NCI-H1436 (cell line): ENCODE data around the gene BLOC1S1.

Experiments
- DNase-seq: peaks from one replicate; lab custom pipeline; 2025; lab: John Stamatoyannopoulos, UW

The BLOC1S1 gene

DNA sequence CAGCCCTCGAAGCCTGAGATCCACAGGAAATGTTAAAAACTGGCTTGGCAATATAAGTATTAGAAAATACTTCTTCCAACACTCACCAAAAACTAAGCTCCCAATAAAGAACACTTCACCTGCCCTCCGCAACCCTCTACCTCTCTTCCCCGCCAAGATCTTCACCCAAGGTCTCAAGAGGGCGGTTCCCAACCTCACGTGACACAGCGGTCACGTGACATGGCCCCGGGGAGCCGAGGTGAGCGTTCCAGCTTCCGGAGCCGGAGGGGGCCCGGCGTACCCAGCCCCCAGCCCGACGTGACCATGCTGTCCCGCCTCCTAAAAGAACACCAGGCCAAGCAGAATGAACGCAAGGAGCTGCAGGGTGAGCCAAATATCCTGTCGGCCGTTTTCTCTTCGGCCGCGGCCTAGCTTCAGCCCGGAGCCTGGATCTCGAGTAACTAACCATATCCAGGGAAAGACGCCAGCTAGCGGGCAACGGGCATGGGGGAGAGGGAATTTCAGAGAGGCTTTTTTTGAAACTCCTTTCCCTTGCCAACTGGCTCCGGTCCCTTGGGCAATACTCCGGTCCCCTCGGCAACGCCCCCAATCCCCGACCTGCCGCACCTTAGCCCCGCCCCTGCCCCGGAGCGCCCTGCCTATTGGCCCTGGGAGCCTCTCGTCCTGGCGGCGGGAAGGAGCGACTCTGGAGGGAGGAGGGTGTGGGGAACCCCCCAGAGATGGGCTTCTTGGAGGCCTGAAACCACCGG is at the start of gene BLOC1S1:
Gene BLOC1S1 (plus strand): TSS at position 214 of the 749 bp plus-strand sequence. CDS start 6 bp downstream, at position 220.
- peak; percentile 91 for DNase-seq

DNA sequence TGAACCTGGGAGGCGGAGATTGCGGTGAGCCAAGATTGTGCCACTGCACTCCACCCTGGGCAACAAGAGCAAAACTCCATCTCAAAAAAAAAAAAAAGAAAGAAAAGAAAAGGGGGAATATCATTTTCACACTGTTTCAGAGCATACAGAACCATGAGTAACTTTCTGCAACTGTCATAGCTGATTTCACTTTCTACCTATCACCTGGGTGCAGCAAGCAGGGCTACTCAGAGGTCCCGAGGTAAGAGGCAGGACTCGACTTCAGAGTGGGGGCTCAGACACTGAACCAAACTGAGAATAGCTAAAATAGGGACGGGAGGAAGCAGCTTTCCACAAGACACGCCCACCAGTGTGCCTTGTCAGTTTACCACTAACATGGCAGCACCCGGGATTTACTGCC is 49.3 kb upstream of the BLOC1S1 start:
- no peak for DNase-seq

DNA sequence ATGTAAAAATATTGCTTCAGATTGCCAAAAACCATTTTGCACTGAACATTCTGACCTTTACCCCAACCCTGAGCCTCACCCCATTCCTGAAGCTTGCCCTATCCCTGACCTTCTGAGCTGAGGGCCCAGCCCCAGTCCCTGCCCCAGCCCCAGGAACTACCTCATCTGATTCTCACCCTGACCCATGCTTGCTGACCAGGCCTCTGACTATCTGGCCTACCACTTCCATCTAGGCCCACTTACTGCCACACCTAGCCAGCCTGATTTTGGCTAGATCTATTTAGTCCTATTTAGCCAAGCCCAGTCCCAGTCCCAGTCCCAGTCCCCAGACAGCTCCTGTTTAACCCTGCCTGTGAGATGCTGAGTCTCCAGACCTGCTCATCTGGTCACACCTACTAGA is 45.6 kb upstream of the BLOC1S1 start:
- DNase-seq, result no peak

DNA sequence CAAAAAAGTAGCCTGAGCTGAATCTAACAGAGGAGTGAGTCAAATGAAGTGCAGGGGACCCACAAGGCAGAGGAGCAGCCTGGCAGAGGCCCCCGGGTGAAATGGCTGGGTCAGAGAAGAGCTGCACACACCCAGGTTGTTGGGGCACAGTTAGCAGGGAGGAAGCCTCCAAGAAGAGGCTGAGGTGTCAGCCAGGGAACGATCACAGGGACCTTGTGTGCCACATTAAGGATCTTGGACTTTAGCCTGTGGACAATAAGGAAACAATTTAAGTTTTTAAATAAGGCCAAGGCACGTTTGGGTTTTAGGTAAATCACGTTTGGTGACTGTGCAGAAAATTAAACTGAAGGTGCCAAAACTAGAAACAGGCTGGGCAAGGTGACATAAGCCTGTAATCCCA is 44.1 kb upstream of the BLOC1S1 start:
- no peak for DNase-seq

DNA sequence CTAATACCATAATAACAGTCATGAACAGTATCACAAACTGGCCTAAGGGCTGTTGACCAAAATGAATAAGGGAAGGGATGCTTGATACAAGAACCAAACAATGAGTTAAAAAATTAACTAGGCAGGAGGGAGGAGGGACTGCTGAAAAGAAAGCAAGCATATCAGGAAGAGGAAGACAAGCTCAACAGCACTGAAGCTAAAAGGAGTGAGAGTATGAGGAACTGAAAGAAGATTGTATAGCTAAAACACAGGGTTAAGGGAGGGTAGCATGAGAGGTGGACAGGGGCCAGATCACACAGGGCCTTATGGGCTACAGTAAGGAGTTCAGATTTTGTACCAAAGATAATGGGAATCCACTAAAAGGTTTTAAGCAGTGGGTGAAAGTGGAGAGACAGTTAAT is 42.2 kb upstream of the BLOC1S1 start:
- no peak for DNase-seq

DNA sequence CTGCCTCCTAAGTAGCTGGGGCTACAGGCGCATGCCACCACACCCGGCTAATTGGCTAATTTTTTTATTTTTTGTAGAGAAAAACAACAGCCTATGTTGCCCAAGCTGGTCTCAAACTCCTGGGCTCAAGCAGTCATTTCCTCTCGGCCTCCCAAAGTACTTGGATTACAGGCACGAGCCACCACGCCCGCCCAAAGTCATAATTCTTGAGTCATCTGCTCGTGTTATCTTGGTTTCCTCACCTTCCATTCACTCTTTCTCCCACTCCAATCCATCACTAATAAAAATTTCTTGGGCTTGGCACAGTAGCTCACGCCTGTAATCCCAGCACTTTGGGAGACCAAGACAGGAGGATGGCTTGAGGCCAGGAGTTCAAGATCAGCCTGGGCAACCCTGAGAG is 40.2 kb upstream of the BLOC1S1 start:
- DNase-seq, result no peak

DNA sequence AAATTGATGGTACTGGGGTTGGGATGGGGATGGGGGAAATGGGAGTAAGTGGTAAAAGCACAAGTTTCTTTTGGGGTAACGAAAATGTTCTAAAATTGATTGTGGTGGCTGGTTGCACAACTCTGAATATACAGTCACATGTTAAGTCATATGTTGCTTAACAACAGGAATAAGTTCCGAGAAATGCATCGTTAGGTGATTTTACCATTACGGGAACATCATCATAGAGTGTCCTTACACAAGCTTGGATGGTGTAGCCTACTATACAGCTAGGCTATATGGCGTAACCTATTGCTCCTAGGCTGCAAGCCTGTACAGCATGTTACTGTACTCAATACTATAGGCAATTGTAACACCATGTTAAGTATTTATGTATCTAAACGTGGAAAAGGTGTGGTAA is 39.1 kb upstream of the BLOC1S1 start:
- DNase-seq, result no peak

DNA sequence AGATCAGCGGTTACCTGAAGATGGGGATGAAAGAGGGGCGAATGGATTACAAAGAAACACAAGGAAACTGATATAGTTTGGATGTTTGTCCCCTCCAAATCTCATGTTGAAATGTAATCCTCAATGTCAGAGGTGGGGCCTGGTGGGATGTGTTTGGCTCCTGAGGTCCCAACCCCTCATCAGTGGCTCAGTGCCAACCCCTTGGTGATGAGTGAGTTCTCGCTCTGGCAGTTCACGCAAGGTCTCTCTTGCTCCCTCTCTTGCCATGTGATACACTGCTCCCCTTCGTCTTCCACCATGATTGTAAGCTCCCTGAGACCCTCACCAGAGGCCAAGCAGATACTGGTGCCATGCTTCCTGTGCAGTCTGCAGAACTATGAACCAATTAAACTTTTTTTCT is 36.2 kb upstream of the BLOC1S1 start:
- no peak for DNase-seq

DNA sequence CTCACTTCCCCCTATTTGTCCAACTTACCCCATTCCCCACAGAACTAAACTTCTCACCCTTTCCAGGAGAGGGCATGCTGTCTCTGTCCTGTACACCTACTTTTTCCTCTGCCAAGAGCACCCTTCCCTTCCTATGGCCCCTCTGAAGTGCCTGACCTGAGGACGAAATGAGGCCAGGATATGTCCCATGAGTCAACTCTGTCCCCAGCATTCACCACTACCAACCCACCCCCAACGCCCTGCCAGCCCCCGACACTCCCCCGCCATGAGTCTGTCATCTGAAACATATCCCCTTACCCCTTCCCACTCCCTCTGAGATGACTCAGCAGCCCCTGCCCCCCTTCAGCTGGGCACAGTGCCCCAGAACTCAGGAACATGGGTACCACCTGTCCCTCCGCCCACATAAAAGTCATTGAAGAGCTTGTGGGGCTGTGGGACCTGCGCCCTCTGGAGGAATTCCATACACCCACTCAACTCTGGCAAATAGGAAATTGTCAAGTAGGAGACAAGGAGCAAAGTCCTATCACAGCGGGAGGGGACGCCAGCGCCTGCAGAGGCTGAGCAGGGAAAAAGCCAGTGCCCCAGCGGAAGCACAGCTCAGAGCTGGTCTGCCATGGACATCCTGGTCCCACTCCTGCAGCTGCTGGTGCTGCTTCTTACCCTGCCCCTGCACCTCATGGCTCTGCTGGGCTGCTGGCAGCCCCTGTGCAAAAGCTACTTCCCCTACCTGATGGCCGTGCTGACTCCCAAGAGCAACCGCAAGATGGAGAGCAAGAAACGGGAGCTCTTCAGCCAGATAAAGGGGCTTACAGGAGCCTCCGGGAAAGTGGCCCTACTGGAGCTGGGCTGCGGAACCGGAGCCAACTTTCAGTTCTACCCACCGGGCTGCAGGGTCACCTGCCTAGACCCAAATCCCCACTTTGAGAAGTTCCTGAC is 34.4 kb upstream of the BLOC1S1 start:
- no peak for DNase-seq

DNA sequence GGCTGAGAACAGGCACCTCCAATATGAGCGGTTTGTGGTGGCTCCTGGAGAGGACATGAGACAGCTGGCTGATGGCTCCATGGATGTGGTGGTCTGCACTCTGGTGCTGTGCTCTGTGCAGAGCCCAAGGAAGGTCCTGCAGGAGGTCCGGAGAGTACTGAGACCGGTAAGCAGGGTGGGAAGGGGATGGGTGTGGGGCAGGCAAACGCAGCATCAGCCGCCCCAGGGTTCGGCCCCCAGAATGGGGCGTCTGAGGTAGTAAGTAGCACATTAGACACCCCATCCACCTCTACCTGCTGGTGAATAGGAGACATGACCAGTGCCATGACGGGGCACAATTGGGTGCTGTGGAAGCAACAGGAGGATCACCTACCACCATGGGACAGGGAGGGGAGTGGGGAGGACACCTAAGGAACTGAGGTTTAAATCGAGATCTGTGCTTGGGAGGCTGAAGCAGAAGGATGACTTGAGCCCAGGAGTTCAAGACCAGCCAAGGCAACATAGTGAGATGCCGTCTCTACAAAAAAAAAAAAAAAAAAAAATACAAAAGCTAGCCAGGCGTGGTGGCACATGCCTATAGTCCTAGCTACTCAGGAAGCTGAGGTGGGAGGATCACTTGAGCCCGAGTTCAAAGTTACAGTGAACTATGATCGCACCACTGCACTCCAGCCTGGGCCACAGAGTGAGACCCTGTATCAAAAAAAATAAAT is 33.6 kb upstream of the BLOC1S1 start:
- DNase-seq, result no peak

DNA sequence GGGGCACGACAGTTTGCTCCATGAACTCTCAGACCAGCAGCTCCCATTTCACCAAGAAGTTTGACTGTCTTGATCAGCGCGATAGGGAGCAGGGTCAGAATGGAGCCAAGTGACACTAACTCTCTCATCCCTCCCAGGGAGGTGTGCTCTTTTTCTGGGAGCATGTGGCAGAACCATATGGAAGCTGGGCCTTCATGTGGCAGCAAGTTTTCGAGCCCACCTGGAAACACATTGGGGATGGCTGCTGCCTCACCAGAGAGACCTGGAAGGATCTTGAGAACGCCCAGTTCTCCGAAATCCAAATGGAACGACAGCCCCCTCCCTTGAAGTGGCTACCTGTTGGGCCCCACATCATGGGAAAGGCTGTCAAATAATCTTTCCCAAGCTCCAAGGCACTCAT is 32.2 kb upstream of the BLOC1S1 start:
- DNase-seq, result no peak

DNA sequence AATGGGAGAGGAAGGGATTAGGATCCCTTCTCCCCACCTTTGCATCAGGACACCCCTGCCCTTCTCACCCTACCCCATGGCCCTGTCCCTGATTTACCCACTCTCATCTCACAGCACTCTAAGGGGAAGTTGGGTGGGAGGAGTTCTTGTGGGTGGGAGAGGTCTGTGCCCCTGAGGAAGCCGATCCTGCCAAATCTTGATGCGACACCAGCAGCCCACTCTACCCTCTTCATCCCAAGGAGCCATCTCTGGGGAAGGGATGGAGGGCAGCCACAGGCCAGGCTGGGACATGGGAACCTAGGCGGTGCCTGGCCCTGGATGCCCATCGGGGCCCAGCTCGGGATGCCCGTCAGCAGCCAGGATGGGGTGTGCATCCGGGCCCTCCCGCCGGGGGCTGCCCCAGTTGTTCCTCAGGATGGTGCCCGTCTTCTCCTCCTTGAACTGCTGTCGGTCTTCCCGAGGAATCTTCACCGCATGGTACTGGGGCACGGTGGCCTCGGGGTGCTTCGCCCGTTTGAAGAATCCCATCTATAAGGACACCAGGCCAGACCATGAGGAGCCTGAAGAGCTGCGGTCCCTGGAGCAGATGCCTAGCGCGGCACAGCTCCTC is 31.0 kb upstream of the BLOC1S1 start:
- DNase-seq, result no peak

DNA sequence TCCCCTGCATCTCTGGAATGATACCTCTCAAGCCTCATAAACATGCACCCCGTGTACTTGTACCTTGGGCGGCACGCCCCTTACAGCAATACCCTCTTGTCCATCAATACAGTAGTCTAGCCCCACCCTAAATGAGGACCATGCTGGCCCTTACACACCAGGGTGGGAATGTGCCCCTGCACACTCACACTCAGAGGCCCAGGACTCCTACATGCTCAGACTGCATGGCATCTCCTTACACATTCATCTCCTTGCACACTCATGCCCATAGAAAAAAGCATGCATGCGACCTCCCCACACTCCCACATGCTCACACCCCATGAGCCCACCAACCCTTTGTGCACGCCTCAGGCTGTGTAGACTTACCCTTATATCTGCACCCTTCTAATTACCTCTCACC is 30.2 kb upstream of the BLOC1S1 start:
- no peak for DNase-seq

DNA sequence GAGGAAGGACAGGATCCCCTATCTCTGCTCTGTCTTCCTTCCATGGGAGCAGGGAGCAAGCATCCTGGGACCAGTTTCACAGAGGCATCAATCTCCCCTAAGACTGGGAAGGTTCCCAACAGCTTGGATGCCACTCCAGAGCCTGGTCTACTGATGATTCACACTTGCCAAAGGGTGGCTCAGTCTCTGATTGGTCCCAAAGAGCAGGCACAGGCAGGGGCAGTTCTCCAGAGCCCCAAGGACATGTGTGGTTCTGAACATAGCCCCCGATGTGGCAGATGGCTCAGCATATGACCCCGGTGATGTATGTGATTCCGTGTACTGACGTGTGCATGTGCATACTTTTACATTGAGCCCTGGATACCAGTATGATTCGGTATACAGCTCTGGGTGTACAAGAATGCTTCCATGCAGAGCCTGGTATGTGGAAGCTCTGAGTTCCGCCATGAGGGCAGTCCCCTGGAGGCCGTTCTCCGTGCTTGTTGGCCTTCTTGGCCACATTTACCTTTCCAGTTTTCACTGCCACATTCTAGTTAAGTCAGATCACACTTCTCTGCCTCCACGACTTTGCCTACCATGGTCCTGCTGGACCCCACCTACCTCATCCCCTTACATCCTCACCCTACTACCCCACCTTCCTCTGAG is 29.4 kb upstream of the BLOC1S1 start:
- no peak for DNase-seq

DNA sequence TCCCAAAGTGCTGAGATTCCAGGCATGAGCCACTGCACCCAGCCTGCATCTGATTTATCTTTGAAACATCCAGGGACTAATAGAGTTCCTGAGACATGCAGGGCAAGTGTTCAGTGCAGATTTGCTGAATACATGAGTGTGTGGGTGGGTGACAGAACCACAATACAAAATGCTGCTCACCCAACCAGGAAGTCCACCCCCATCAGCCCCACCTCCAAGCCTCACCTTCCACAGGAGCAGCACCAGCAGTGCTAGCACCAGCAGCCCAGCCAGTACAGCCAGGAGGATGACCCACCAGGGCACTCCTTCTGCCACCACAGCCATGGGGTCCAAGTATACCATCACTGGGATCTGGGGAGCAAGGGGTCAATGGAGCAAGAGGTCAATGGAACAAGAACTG is 28.1 kb upstream of the BLOC1S1 start:
- no peak for DNase-seq

DNA sequence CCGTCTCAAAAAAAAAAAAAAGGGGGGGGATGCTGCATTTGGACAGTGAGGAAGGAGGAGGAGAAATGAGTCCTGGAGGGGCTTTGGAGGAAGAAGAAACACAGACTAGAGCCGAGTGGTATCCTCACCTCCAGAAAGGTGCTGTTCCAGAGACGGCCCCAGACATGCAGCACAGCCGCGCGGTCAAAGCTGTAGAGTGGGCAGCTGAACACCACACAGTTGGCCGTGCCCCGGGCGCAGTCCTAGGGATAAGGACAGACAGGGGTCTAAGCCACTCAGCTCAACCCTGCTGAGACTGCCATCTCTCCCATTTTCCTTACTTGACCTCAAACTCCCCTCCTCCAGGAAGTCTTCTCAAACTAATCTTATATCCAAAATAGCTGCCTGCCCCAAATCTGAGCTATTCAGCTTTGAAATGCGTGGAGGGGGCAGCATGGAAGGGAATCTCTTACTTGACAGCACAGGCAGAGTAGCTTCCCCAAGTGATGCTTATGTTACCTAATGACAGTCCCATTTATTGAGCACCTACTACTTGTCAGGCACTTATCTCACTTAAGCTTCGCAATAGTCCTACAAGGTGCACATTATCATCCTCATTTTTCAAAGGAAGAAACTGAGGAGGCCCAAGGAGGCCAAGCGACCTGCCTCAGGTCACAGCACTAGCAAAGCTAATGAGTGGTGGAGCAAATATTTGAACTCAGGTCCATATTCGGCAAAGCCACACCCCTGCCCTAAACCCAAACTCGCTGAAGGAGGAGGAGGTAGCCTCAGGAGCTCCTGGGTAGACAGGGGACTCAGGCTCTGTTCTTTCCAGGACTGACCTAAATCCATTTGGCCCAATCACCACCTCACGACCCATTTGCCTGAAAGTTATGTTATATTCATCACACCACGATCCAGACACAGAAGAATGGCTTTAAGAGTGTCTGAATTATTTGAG is 26.9 kb upstream of the BLOC1S1 start:
- DNase-seq, result no peak

DNA sequence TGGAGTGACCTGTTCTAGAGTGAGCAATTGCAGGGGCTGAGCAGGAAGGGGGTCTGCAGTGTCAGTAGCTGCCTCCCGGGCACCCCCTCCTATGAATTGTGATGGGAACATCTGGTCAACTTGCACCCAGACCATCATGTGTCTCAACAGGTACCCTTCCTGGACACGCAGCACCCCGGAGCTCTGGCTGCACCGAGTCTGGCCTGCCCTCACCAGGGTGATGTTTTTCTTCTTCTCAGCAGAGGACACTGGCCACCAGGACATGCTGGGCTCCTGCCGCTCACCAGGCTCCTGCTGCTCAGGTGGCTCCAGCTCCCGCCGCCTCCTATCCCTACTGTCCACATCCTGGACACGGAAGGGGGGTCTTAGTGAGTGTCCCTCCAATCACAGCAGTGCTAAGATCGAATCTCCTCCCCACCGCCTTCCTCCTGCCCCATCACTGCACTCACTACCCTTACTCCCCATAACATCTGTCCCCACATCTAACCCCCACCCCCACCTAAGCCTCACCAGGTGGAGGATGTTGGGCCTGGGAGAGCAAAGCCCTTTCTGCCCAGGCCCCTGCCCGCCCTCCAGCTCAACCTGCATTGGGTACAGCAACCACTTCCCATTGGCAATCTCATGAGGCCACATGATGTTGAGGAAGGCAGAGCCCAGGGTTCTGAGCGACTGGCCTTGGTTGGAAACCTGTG is 23.1 kb upstream of the BLOC1S1 start:
- DNase-seq, result no peak

DNA sequence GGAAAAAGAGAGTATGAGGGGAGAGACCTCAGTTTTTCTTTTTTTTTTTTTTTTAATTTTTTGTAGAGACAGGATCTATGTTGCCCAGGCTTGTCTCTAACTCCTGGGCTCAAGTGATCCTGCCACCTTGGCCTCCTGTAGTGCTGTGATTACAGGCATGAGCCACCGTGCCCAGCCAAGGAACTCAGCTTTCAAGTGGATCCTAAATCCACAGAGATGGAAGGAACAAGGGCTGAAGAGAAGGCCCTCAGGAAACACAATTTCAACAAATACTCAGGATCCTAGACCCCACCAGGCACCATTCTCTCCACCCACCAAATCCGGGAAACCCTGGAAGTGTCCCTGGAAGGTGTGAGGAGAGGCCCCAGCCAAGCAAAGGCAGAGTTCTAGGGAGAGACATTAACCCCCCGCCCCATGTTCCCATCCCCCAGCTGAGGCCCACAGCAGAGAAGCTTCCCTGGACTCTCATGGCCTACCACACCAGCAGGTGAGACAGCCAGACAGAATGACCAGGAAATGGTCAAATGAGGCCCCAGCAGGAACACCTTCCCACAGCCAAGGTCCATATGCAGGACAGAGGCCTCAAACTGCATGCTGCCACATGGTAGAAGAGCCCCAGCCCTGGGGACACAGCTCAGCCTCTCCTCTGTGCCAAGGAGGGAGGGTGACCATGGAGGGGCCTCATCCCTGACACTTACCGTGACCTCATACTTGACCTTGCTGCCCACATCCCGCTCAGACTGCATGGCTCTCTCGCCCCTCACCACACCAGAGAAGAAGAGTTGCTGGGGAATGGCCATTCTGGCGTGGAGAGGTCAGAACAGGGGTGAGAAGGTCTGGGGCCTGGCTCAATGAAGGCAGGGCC is 22.3 kb upstream of the BLOC1S1 start:
- no peak for DNase-seq

DNA sequence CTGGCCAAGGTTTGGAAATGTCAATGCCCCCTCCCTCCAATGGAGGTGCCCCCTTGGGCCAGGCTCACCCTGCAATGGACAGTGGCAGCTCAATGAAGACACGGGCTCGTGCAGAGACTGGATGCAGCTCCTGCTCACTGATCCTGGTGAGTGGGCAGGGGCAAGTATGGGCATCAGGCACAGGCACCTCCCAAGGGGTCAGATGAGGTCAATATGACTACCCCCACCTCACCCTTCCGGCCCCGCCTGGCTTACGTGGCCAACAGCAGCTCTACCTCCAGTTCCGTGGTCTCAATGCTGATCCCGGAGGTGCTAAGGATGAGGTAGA is 21.7 kb upstream of the BLOC1S1 start:
- DNase-seq, result no peak
